Stimulated activated CD8-positive, alpha-beta memory T cell treated with anti-CD3 and anti-CD28 coated beads, Interleukin-12 subunit alpha, Interleukin-12 subunit beta, amount 100 ng/mL, for 24 hours (primary cell): Measurements from ENCODE around the gene DNAJB2.
"Not testable (repeated sequence)": the region's sequence is repeated elsewhere in the genome, so short reads cannot be mapped to it uniquely, and the experiment has no call there.

Source experiments
- DNase-seq: peaks from one replicate; pipeline ENCODE4 v3.0.0-alpha.2; 2020; ENCODE audit errors: extremely low read depth

DNAJB2 gene

DNA sequence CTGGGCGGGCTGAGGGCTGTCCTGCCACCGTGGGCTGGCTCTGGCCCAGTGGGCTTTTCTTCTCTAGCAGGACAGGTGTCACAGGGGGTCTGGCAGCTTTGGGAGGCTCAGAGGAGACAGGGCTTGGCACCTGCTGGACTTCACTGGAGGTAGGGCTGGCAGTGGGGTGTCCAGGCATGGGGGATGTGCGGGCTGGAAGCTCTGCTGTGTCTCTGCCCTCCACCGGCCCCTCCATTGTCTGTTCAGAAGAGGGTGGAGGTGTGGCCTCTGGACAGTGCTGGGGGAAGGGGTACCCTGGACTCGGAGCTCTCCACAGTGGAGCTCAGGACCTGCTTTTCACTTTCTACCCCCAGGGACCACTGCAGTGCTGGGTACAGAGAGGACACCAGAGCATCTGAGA is 20.9 kb downstream of the DNAJB2 start:
- no peak for DNase-seq

DNA sequence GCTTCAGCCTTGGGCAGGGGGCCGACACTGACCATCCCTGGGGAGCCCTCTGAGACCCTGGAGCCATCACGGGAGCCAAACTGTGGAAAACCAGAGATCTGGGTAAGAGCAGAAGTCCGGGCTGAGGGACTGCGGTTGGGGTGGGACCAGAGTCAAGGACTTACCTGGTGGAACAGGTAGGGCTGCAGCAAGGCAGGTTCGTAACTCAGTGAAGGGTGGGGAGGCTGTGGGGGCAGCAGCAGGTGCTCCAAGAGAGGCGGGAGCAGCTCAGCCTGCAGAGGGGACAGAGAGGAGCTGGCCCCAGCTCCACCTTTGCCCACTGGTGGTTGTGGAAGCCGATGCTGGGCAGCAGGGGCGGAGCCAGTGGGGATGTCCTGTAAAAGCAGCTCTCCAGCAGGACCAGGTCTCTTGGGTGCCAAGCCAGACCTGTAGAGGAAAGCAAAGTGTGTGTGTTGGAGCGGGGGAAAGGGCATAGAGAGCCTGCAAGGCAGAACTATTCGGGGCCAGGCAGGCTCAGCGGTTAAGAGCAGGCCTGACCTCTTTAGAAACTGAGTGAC is 23.3 kb downstream of the DNAJB2 start:
- DNase-seq = no peak

DNA sequence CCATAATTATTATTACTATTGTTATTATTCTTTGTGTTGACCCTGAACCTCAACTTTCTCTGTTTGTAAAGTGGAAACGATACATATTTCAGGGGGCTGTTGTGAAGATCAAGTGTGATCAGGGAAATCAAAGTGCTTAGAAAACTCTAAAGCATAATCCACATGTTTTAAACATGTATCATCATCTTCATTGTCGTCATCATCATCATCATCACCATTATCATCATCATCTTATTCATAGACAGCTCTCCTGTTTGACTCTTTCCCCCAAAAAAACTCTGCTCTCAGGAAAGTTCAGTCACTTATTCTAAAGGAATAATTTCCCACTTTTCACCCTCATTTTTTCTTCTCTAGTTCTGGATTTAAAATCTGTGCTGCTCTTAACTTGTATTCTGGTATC is 25.1 kb downstream of the DNAJB2 start:
- no peak for DNase-seq

DNA sequence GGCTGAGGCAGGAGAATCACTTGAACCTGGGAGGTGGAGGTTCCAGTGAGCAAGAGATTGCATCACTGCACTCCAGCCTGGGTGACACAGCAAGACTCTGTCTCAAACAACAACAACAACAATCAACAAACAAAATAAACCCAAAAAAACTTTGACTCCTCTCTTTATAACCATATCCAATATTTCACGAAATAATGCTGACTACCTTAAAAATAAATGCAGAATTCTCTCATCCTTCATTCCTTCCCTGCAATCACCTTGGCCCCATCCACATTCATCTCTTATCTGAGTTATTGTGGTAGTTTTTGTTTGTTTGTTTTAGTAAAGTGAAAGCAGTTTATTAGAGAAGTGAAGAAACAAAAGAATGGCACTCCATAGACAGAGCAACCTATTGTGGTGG is 26.9 kb downstream of the DNAJB2 start:
- no peak for DNase-seq

DNA sequence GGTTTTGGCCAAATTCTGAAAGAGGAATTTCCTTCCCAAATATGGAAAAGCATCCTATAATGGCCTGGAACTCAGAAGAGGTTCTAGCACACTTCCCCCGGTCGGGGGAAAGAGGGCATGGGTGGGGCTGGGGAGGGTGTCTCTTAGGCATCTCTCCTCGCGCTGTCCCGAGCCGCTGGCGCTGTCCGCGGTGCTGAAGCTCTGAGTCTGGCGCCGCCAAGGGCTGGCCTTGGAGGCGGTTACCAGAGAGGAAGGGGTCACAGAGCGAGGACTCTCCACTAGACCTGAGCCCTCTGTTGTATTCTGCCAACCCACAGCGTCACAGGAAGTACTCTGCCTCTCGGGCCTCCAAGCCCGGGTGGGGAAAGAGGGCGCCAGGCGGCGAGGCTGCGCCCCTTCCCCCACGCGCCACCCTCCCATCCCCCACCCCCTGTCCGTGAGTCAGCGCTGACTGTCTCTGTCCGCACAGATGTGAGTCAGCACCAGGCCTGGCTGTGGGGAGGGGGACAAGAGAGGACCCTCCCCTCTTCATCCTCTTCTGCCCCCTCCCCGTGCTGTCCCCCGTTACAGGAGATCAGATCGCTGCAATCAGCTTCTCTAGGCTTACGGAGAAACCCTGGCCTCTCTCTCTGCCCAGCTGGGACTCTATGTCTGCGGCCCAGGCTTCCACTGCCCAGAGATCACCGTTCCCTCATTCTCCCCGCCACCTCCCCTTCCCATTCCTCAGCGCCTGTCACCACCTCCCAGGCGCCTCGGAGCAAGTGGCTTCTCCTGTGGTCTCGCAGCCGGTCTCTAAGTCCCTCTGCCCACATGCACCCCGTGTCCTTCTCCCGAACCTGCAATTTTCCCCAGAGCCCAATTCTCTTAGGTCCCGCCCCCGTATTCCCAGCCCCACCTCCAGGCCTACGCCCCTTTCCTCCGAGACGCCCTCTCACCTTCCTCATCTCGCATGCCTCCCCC is 29.3 kb downstream of the DNAJB2 start:
- no peak for DNase-seq

DNA sequence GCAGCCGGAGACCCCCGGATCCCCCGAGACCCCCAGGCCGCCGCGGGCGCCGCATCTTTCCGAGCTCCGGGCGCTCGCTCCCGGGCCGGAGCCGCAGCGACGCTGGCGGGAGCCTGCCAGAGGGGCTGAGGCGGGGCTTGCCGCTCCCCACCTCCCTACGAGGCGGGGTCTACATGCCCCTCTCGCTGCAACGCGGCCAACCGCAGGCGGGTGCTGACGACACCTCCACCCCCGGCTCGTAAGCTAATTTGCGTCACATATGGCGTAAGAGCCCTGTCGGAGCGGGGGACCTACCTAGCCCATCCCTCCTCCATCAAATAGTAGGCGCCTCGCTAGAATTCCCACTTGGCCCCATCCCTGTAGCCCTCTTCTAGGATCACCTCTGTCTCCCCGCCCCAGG is 30.1 kb downstream of the DNAJB2 start, which contains the start of gene PTPRN:
TSS of gene PTPRN (minus strand) at position 124 of the 400 bp plus-strand sequence. CDS start at position 55, 69 bp downstream.
- DNase-seq = no peak

DNA sequence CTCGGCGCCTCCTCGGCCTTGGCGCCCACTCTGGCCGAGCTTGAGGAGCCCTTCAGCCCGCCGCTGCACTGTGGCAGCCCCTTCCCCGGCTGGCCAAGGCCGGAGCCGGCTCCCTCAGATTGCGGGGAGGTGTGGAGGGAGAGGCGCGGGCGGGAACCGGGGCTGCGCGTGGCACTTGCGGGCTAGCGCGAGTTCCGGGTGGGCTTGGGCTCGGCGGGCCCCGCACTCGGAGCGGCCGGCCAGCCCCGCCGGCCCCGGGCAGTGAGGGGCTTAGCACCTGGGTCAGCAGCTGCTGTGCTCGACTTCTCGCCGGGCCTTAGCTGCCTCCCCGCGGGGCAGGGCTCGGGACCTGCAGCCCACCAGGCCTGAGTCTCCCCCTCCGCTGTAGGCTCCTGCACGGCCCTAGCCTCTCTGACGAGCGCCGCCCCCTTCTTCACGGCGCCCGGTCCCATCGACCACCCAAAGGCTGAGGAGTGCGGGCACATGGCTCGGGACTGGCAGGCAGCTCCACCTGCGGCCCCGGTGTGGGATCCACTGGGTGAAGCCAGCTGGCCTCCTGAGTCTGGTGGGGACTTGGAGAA is 33.6 kb downstream of the DNAJB2 start:
- DNase-seq = not testable (repeated sequence)

DNA sequence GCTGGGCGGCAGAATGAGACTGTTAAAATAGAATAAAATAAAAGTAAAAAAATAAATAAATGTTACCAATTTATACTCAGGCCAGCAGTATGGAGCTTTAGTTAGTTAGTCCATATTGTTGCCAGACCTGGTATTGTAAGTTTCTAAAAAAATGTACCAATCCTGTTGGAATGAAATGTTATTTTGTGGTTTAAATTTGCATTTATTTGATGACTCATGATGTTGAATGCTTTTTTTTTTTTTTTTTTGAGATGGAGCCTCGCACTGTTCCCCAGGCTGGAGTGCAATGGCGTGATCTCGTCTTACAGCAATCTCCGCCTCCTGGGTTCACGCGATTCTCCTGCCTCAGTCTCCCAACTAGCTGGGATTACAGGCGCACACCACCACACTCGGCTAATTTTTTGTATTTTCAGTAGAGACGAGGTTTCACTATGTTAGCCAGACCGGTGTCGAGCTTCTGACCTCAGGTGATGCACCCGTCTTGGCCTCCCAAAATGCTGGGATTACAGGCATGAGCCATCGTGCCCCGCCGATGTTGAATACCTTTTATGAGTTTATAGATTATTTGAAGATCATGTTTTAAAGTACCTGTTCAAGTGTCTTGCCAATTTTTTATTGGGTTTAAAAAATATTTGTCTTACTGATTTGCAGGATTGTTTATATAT is 35.8 kb downstream of the DNAJB2 start:
- no peak for DNase-seq

DNA sequence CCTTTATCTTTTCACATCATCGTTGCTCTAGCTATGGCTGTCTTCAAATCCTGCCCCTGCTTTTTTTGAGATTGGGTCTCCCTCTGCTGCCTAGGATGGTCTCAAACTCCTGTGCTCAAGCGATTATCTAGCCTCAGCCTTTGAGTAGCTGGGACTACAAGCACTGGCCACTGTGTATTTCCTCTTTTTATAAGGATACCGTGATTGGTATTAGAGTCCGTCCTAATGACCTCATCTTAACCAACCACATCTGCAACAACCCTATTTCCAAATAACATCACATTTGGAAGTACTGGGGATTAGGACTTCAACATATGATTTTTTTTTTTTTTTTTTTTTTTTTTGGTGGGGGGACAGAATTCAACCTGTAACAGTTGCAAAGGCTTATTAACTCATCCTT is 44.3 kb downstream of the DNAJB2 start:
- DNase-seq = no peak

DNA sequence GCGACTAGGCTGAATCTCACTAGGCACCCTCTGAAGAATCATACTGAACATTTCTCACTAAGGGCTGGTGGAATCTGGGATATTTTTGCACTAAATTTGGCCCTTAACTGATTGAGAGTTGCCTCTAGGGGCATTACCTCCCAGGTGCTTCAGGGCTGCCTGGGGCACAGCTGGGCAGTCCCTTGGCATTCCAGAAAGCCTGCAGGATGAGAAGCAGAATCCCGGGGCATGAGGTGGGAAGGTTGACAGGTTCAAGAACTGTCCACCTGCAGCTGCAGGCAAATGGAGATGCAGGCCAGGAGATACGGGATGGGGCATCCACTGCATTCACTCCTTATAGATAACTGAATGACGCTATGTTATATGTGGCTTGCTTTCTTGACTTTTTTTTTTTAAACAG is 46.0 kb downstream of the DNAJB2 start:
- no peak for DNase-seq

DNA sequence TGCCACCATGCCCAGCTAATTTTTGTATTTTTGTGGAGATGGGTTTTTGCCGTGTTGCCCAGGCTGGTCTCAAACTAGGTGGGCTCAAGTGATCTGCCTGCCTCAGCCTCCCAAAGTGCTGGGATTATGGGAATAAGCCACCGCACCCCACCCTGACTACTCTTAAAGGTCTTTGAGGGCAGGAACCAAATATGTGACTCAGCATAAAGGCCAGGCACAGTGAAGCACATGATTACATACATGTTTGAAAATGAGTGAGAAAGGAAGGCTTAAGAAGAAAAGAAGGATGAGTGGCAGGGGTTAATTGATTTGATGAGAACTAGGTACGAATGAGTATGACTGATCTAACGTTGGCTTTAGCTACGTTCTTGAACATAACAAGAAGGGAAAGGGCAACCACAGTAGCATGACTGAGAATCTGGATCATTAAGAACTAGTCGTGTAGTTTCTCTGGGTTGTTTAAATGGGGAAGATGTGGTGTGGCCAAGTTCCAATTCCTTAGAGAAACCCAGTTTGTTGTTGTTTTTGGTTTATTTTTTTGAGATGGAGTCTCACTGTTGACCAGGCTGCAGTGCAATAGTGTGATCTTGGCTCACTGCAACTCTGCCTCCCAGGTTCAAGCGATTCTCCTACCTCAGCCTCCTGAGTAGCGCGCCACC is 46.6 kb downstream of the DNAJB2 start:
- DNase-seq = no peak

DNA sequence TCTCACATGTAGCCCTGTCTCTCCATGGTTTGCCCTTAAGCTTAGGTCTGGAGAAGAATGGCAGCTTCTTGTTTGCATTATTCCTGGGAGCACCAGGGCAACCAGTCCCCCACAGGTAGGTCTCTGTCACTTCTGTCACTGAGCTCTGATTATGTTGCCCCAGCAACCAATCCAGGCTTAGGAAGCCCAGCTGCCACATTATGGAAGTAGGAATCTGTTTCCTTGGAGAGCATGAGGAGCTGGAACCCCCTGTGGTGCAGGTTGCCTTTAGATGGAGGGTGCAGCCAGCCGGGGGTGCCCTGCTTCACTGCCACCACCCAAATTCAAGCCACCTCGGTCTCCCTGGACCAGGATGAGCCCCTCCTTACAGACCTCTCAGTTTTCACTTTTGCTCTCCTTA is 48.6 kb downstream of the DNAJB2 start:
- no peak for DNase-seq

DNA sequence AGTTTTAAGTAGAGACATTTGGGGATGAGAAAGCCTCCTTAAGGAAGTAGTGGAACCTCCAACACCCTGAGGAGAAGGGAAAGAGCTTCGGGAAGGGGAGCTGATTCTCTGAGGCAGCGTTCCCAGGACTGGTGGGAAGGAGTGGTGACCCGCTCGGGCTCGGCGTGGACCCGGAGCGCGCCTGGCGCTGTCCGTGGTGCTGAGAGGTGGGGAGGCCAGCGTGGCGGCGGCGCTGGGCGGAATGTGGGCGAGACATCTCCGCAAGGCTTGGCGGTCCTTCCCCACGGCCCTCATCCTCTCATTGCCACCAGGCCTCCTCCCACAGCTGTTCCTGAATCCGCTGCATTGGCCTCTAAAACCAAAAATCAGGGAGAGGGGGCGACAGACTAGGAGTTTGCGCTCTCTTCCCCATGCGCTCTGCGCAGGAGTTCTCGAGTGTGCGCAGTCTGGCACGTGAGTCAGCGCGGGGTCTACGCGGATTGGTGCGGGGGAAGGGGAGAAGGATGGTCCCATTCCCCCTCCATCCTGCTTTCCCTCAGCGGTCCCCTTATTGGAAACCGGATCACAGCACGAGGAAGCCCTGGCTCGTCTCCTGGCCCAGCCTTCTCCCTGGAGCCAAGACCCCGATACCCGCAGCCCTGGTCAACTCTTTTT is 52.5 kb downstream of the DNAJB2 start:
- no peak for DNase-seq

DNA sequence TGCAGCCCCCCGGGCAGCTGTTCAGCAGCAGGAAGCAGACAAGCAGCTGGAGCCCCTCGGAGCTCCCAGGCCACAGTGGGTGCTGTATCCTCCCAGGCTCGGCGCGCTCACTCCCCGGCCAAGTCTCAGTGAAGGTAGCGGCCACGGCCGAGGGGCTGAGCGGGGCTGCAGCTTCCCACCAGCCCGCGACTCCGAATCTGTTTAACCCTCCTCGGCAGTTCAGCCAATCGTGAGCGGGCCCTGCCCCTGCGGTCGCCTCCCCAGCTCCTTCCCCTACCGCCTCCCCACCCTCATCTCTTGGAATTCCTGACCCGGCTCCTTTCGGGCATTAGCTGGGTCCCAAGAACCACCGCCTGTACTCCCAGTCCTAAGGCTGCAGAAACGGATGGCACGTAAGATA is 53.4 kb downstream of the DNAJB2 start, which contains the start of gene RESP18:
TSS of gene RESP18 (minus strand) at position 203 of the 400 bp plus-strand sequence.
- DNase-seq = no peak

DNA sequence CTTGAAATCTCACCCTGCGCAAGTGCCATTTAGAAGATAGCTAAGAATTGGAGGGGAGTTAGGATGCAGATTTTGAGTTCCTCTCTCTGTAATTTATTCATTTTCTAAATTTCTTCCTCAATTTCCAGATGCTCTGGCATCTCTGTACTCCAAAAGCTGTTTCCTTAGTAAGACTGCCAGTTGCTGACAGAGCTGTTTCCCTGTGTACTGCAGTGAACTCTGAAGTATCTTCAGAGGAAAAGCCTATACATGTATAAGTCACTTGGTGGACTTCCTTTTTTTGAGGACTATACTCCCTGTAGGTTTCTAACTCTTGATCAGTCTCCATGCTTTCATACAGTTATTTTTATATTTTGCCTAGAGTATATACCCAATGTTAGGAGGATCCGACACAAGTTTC is 54.9 kb downstream of the DNAJB2 start:
- DNase-seq = no peak

DNA sequence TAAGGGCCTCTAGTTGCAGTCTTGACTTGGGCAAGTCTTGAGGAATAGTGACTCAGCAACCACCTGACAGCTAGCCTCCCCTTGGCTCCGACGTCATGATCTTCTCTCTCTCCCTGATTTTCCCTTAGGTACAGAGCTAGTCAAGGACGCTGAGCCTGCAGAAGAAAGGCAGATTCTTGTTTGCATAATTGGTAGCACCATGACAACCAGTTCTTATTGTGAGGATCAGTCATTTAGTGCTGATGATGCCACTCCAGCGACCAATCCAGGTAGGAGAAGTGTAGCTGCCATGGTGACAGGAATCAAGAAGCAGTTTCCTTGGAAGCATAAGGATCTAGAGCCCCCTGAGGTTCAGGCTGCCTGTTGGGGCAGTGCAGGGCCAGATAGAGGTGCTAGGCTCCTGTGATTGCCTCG is 56.2 kb downstream of the DNAJB2 start:
- DNase-seq = no peak
